Central memory CD8-positive, alpha-beta T cell (primary cell): ENCODE data around the gene AIP.

Experiments
- ATAC-seq: fragments of 150-1000 bp; cut with Tn5 transposase; replicated peaks from 2 replicates; pipeline ENCODE4 v1.10.0; 2022; ENCODE audit warnings: mild to moderate bottlenecking, moderate FRiP score, moderate number of reproducible peaks; ENCODE audit not compliant: poor library complexity, severe bottlenecking; ENCODE audit errors: extremely low read depth
- DNase-seq, 2 donors: peaks; one replicate each; pipeline ENCODE4 v3.0.0; 2021; ENCODE audit warnings: low spot score in 2 of 2
- H3K27ac Mint-ChIP-seq: one replicate; pipeline ENCODE4 v1.8.0; 2022; ENCODE audit warnings: low read depth, mild to moderate bottlenecking, moderate library complexity, mixed read lengths
- H3K27me3 Mint-ChIP-seq: one replicate; pipeline ENCODE4 v1.8.0; 2022; ENCODE audit warnings: mixed read lengths
- H3K36me3 Mint-ChIP-seq: one replicate; pipeline ENCODE4 v1.8.0; 2022; ENCODE audit warnings: mild to moderate bottlenecking, moderate library complexity, mixed read lengths; ENCODE audit not compliant: insufficient read depth
- H3K4me1 Mint-ChIP-seq: one replicate; pipeline ENCODE4 v1.8.0; 2022; ENCODE audit warnings: mixed read lengths
- H3K4me3 Mint-ChIP-seq: one replicate; pipeline ENCODE4 v1.8.0; 2022; ENCODE audit warnings: mild to moderate bottlenecking, moderate library complexity, mixed read lengths
- H3K9me3 Mint-ChIP-seq: one replicate; pipeline ENCODE4 v1.8.0; 2022; ENCODE audit warnings: mixed read lengths

AIP gene

DNA sequence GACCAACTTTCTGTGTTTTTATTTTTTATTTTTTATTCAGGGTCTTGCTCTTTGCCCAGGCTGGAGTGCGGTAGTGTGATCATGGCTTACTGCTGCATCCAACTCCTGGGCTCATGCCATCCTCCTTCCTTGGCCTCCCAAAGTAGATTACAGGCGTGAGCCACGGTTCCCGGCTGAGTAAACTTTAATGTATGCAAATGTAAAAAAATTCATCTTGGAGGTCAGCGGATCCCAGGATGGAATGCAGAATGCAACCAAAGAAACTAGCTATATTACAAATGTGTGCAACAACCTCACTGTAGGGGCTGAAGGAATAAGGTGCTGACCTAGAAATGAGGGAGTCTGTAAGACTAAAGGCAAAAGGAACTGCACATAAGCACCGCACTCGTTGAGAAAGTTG lies 31.3 kb downstream of the AIP start:
- no peaks in the 10 kb centered on the region for H3K9me3 Mint-ChIP-seq
- no peak for DNase-seq
- H3K4me1 Mint-ChIP-seq, result peaks cover 7% of the 10 kb centered on the region

DNA sequence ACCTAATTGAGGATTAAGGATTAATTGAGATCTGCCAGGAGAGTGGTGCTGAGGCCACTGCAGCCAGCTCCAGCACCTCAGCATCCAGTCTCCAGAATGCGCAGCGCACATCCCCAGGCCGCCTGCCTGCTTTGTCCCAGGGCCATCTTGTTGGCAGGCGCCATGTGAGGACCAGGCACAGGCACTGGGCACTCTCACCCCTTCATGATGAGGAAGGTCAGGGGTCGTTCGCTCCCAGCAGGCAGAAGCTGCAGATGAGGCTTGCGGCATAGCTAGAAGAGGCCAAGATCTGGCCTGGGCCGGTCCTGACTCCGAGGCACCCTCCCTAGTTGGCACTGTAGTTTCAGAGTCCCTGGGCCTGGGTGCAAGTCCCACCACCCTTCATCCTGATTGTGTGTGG lies 34.0 kb downstream of the AIP start:
- DNase-seq, result no peak
- no peaks in the 10 kb centered on the region for H3K36me3 Mint-ChIP-seq
- no peak overlapping the region for H3K4me3 Mint-ChIP-seq
- H3K4me1 Mint-ChIP-seq, result no peaks in the 10 kb centered on the region
- no peak for ATAC-seq
- no peaks in the 10 kb centered on the region for H3K9me3 Mint-ChIP-seq
- H3K27me3 Mint-ChIP-seq, result peaks cover 11% of the 10 kb centered on the region
- H3K27ac Mint-ChIP-seq, result no peak overlapping the region

More for the DNA sequence above, 31.3 kb downstream of the AIP start:
- Mint-ChIP-seq H3K27ac (no peak overlapping the region), H3K4me3 (no peak overlapping the region), H3K27me3 (peaks cover 11% of the 10 kb centered on the region), H3K36me3 (peaks cover 3% of the 10 kb centered on the region)
- ATAC-seq, result no peak

DNA sequence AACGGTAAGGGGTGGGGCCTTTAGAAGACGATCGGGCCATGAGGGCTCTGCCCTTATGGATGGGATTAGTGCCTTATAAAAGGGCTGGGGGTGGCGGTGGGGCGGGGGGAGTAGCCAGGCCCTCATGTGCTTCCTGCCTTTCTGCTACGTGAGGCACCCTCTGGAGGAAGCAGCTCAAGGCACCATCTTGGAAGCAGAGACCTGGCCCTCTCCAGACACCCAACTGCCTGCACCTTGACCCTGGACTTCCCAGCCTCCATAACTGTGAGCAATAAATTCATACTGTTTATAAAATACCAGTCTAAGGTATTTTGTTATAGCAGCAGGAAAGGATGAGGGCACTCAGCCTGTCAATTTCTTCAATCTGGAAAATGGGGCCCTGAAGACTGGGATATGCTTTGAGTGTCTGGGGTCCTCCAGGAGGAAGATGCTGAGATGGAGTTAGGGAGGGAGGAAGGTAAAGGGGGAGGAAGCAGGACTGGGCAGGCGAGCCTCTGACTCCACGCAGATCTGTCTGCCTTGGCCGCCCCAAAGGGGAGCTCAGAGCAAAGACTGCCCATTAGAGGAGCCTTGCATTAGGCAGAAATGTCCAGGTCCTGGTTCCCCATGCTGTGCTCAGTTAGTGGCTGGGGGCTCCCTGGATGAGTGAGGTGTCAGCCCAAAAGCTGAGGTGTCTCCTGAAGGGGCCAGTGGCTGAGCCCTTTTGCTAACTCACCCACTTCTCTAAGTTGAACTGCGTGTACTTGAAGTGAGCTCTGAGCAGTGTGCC lies 35.1 kb downstream of the AIP start:
- DNase-seq (no peak), ATAC-seq (no peak)
- Mint-ChIP-seq H3K9me3 (no peaks in the 10 kb centered on the region), H3K4me1 (no peaks in the 10 kb centered on the region), H3K4me3 (no peak overlapping the region), H3K36me3 (no peaks in the 10 kb centered on the region), H3K27ac (no peak overlapping the region), H3K27me3 (peaks cover 11% of the 10 kb centered on the region)

DNA sequence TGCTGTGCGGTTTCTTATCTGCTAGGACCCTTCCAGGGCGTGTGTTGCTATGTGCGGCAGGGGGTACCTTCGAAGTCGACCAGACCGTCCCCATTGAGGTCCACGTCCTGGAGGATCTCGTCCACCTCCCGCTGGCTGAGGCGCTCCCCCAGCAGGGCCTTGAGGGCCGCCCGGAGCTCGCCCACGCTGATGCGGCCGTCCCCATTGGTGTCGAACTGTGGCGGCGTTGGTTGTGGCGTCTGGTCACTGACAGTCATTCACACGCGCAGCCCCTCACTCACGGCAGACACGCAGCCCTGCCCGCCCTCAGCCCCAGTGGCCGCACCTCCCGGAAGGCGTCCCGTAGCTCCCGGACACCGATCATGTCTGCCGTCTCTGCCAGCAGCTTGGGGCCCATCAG lies 36.9 kb downstream of the AIP start:
- H3K27me3 Mint-ChIP-seq, result peaks cover 4% of the 10 kb centered on the region
- no peaks in the 10 kb centered on the region for H3K4me1 Mint-ChIP-seq
- ATAC-seq (no peak), DNase-seq (no peak)
- no peak overlapping the region for H3K27ac Mint-ChIP-seq
- H3K9me3 Mint-ChIP-seq, result no peaks in the 10 kb centered on the region
- no peaks in the 10 kb centered on the region for H3K36me3 Mint-ChIP-seq
- no peak overlapping the region for H3K4me3 Mint-ChIP-seq

DNA sequence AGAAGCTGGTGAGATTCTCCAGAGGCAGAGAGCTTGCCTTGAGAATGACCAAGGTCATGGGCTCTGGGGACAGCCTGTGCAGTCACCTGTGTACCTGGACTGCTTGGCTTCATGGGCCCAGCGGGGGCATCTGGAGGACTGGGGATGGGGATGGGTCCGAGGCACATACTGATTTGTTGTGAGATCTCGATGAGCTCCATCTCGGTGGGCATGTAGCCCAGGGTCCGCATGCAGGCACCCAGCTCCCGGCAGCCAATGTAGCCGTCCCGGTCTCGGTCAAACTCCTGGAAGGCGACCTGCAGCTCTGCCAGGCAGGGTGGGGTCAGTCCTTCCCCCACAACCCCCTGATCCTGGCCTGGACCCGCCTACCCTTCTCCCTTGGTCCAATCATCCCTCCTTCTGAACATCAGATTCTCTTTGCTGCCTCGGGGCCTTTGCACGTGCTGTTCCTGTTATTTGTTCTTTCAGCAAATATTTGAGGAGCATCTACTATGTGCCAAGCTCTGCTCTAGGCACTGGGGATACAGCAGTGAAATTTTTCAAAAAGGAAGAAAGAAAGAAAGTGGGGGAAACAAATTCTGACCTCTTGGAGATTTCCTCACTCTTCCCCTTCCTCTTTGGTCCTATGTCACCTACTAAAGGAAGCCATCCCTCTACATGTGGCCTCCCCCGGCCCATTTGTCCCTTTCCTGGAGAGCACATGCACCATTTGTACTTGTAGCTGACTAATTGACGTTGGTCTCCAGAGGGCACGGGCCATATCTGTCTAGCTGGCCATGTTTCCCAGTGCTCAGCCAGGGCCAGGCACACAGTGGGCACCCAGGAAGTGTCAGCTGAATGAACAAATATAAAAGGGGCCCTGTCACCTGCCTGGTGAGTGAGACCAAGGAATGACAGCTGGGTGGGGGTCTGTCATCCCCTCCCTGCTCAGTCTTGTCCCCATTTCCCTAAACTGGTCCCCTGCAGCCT lies 38.3 kb downstream of the AIP start:
- Mint-ChIP-seq H3K27me3 (peaks cover 12% of the 10 kb centered on the region), H3K4me1 (no peaks in the 10 kb centered on the region), H3K9me3 (no peaks in the 10 kb centered on the region), H3K27ac (no peak overlapping the region), H3K36me3 (no peaks in the 10 kb centered on the region), H3K4me3 (no peak overlapping the region)
- ATAC-seq (no peak), DNase-seq (no peak)

DNA sequence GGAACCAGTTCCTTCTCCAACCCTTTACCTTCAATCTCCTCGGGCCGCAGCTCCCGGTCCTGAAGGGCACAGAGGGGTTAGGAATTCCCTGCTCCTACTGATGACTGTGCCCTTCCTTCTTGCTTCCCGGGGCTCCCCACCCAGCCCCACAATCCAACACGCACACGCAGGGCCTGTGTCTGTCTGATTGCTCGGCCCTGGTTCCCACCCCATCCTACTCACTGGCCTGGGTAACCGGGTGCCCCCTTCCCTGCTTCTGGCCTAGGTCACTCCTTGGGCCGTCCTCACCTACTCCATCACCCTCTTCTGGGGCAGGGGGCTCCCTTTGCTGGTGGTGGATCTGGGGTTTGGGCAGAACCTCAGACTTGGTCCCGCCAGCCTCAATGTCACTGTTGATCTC lies 39.1 kb downstream of the AIP start:
- no peaks in the 10 kb centered on the region for H3K9me3 Mint-ChIP-seq
- DNase-seq (no peak), ATAC-seq (no peak)
- no peaks in the 10 kb centered on the region for H3K4me1 Mint-ChIP-seq
- no peaks in the 10 kb centered on the region for H3K36me3 Mint-ChIP-seq
- no peak overlapping the region for H3K27ac Mint-ChIP-seq
- H3K27me3 Mint-ChIP-seq, result peaks cover 12% of the 10 kb centered on the region
- no peak overlapping the region for H3K4me3 Mint-ChIP-seq

DNA sequence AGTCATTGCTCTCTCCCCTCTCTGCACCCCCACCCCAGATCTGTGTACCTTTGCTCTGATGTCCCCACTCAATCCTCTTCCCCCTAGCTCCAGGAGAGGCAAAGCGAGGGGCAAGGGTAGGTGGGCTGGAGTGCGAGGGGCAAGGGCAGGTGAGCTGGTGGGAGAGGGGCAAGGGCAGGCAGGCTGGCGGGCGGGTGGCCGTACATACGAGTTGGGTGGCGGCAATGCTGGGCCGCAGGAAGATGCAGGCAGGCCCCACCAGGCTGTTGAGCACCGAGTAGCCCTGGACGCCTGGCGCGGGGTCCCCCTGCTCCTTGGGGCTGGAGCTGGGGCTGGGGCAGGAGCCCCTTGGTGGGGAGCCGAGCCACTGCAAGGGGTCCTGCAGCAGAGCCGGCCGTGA lies 39.5 kb downstream of the AIP start:
- ATAC-seq, result no peak

DNA sequence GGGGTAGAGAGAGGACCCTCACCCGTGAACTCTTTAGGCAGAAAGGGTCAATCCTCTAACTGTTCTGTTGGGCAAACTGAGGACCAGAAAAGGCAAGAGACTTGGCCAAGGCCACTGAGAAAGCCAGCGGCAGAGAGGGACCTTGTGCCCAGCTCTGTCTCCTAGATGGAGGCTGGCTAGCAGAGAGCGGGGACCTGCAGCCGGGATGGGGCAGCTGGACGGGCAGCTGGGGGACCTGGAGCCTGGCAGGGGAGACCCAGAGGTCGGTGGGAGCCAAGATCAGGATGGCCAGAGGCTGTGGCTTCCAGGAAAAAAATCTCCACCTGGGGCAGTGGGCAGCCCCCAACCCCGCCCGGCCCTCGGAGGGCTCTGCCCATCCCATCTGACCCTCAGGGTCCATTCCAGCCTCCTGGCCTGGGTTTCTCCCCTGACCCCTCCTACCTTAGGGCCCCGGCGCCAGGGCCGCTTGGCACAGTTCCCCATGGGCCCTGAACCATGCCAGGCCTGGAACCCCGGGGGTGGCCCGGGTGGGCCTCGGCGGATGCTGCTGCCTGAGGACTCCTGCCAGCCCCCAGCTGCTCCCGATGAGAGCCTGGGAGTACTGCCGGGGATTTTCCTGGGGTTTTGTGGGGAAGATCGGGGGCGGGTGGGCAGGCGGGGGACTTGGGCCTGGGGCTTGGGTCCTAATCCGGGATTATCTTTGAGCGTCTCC lies 40.2 kb downstream of the AIP start, which contains the start of gene CABP2:
CABP2 (minus strand) TSS at position 603 of the 712 bp plus-strand sequence; CDS start at position 483, 120 bp downstream.
- DNase-seq (no peak), ATAC-seq (no peak)
- no peaks in the 10 kb centered on the region for H3K4me1 Mint-ChIP-seq
- no peak within 1 kb of the TSS for H3K27ac Mint-ChIP-seq
- H3K9me3 Mint-ChIP-seq, result no peaks in the 10 kb centered on the region
- no peak within 1 kb of the TSS for H3K4me3 Mint-ChIP-seq
- peaks cover 12% of the 10 kb centered on the region for H3K27me3 Mint-ChIP-seq
- no peaks in the 10 kb centered on the region for H3K36me3 Mint-ChIP-seq

More for the DNA sequence above, 39.5 kb downstream of the AIP start:
- DNase-seq, result no peak
- no peak overlapping the region for H3K4me3 Mint-ChIP-seq
- H3K36me3 Mint-ChIP-seq, result no peaks in the 10 kb centered on the region
- no peaks in the 10 kb centered on the region for H3K4me1 Mint-ChIP-seq
- no peaks in the 10 kb centered on the region for H3K9me3 Mint-ChIP-seq
- H3K27me3 Mint-ChIP-seq, result peaks cover 12% of the 10 kb centered on the region
- H3K27ac Mint-ChIP-seq, result no peak overlapping the region

DNA sequence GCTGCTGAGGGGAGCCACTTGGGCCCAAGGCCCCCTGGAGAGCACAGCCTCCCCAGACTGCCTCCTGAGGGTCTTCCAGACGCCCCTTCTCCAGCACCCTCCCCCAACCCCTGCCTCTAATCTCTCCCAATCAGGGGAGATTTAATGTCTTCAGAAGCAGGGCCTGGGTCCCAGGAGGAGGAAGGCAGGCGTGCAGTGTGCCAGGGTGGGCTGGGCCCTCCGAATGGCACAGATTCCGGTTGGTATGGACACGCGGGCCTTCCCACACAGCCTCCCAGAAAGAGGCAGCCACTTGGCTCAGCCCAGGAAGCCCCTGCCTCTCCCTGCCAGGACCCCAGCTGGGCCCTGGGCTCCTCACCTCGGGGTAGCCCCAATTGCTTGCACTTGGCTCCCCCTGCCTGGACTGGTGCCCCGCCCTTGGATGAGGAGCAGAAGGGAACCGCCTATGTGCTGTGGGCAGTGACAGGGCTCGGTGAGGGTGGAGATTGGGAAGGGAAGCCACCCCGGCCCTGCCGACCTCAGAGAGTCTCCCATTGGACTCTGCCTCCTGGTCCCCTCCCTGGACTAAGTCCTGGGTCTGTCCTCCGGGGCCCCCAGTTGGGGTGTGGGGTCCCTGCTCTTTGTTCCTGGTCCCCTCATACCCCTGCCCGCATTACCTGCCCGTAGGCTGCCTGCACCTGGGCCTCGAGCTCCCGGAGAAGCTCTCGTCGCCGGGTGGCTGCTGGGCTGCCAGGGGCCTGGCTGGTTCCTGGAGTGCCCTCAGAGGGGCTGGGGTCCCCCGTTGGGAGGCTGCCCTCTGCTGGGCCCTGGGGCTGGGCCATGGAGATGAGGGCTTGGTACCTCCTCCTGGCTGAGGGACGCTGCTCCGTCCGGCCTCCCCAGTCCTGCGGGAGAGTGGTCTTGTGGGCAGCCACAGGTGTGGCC lies 41.0 kb downstream of the AIP start:
- Mint-ChIP-seq H3K9me3 (no peaks in the 10 kb centered on the region), H3K4me1 (no peaks in the 10 kb centered on the region), H3K36me3 (no peaks in the 10 kb centered on the region), H3K27ac (no peak overlapping the region), H3K4me3 (no peak overlapping the region), H3K27me3 (peaks cover 12% of the 10 kb centered on the region)
- DNase-seq, result no peak
- ATAC-seq, result no peak

DNA sequence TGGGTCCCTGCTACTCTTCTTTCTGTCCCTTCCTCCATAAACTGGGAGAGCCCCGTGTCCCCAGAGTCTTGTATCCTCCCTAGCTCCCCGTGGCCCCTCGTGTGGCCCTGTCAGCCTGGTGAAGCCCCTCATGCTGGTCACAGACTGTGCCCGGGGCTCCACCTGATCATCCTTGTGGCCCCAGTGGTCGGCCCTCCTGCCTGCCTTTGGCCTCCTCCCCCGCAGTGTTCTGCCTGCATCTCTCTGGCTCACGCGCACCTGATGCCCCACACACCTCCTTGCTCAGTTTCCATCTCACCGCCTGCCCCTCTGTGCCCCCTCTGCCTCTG lies 41.6 kb downstream of the AIP start:
- H3K36me3 Mint-ChIP-seq, result no peaks in the 10 kb centered on the region
- peaks cover 12% of the 10 kb centered on the region for H3K27me3 Mint-ChIP-seq
- H3K27ac Mint-ChIP-seq, result no peak overlapping the region
- ATAC-seq (no peak), DNase-seq (no peak)
- no peaks in the 10 kb centered on the region for H3K9me3 Mint-ChIP-seq
- no peaks in the 10 kb centered on the region for H3K4me1 Mint-ChIP-seq
- H3K4me3 Mint-ChIP-seq, result no peak overlapping the region

DNA sequence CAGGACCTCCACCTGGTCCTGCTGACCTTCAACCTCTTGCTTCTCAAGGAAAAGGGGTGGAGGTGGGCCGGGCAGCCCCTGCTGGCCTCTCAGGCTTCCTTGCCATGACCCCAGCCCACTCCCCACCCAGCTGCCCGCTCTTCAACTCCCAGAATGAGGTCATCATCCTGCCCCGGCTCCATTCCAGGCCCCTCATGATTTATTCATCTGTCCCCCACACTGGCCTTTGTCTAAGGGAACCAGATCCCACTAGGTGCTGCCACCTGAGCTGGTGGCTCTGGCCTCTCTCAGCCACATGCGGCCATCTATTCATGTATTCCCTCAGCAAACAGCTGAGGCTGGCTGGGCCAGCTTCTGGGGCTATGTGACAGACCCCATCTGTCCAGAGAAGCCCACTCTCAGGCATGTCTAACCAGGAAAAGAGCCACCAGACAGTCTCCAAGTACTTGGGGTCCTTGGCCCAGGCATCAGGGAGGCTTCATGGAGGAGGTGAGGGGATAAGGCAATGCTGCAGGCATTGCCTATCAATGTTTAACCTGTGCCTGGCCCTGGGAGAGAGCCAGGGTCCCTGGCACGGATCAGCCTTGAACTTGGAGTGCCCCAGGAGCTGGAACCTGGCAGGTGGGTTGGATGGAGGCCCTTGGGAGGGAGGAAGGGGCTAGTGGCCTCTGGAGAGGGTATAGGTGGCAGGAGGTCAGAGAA lies 42.6 kb downstream of the AIP start:
- no peak overlapping the region for H3K27ac Mint-ChIP-seq
- DNase-seq (no peak), ATAC-seq (no peak)
- H3K4me1 Mint-ChIP-seq, result no peaks in the 10 kb centered on the region
- H3K4me3 Mint-ChIP-seq, result no peak overlapping the region
- H3K27me3 Mint-ChIP-seq, result peaks cover 12% of the 10 kb centered on the region
- H3K9me3 Mint-ChIP-seq, result no peaks in the 10 kb centered on the region
- H3K36me3 Mint-ChIP-seq, result no peaks in the 10 kb centered on the region
